Uterus (tissue), 2 donors: Measurements from ENCODE around the gene SSBP2.

Source experiments
- CTCF ChIP-seq, 4 experiments: fragments of 200-600 bp in 2 of 4; fragments of 450-650 bp in 2 of 4; sonication (generic) in 2 of 4; IDR thresholded peaks; one replicate each; pipeline ENCODE4 v1.5.1; 2016 to 2019; ENCODE audit warnings: antibody characterized with exemption in 4 of 4, mild to moderate bottlenecking in 2 of 4, moderate library complexity in 1 of 4
- POLR2A ChIP-seq, 2 donors: fragments of 450-650 bp; IDR thresholded peaks; one replicate each; pipeline ENCODE4 v1.6.1; 2016; ENCODE audit warnings: antibody characterized with exemption in 2 of 2, mild to moderate bottlenecking in 1 of 2, moderate library complexity in 1 of 2

- no peak for TF ChIP-seq CTCF (IDR thresholded peaks at IDR 0.05)
- no peak for TF ChIP-seq POLR2A (IDR thresholded peaks at IDR 0.05)
Measured at GRCh38 chr5:81703840-81704239, 47.1 kb downstream of the SSBP2 start.
